Measurements from ENCODE around the gene ZP1.

ZP1 gene

DNA sequence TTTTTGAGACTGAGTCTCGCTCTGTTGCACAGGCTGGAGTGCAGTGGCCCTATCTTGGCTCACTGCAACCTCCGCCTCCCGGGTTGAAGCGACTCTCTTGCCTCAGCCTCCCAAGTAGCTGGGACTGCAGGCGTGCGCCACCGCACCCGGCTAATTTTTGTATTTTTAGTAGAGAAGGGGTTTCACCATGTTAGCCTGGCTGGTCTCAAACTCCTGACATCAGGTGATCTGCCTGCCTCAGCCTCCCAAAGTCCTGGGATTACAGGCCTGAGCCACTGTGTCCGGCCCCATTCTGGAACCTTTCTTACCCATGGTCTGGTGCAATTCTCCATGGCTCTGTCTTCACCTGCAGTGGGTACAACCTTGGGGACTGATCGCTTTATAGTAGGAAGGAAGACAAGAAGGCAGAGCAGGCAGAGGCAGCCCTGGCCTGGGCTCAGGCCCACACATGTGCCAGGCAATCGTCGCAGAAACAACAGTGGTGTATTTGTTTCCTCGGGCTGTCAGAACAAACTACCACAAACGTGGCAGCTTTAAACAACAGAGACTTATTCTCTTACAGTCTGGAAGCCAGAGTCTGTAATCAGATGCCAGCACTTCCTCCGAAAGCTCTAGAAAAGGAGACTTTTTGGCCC is 7.6 kb upstream of the ZP1 start:
- no peak for DNase-seq

DNA sequence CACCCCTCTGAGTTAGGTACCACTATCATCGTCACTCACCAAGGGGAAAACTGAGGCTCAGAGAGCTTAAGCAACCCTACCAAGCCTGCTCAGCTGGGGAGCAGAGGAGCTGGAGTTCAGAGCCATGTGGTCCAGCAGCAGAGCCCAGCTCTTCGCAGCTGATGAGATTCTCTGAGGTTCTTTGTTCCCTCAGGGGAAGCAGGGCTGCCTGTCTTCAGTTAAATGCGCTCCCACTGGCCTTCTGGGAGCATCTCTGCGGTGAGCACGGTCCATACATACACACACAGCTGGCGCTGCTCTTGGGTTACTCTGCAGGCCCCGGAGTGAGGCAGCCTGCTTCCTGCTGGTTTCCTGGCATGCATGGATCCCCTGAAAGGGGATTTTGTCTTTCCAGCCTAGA is 6.4 kb upstream of the ZP1 start:
- DNase-seq: no peak

DNA sequence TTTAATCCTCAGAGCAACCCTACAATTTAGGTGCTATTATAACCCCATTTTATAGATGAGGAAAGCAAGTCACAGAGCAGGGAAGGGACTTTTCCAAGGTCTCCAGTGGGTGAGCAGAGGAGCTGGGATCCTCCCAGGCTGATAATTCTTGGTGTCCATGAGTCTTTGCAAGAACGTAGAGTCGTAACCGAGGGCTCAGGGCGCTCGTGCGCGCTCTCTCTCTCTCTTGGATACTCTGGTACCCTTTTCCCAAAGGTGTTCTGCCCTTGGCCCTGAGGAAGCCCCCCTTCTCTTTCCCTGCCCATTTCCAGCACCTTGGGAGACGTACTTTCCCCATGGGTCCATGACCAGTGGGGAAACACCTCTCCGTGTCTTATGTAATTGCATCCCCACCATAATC is 5.2 kb upstream of the ZP1 start:
- DNase-seq: no peak

DNA sequence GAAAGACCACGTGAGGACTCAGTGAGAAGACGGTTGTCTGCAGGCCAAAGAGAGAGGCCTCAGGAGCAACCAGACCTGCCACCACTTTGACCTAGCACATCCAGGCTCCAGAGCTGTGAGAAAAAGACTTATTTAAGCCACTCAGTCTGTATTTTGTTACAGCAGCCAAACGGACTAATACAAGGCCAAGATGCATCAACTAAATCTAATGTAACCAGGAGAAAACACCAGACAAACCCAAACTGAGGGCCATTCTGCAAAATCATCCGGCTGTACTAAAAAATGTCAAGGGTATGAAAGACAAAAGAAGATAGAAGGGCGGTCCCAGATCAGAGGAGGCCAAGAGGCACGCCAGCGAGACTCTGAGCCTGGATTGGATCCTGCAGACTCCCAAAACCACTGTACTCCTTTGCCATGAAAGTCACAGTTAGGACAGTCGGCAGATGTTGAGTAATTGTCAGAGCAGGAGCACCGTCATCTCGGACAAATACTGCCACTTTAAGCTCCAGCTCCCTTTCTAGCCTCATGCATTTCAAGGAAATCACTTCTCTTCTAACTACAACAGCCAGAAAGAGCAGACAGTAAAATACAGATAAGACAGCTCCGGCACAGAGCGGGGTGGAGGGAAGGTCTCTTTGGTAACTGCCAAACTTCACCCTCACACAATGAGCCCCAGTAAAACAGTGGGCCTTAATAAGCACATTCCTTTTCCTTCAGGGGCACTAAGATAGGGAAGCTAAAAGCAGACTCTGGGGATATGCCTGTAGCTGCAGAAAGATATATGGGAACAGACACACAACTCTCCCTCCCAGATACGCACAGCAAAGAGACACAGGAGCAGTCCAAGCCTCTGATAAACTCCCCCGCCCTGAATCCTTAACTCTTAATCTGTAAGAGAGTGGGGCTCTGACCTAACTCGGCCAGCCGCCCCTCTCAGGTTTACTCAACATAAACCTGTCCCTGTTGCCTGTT is 3.5 kb upstream of the ZP1 start:
- no peak for DNase-seq

DNA sequence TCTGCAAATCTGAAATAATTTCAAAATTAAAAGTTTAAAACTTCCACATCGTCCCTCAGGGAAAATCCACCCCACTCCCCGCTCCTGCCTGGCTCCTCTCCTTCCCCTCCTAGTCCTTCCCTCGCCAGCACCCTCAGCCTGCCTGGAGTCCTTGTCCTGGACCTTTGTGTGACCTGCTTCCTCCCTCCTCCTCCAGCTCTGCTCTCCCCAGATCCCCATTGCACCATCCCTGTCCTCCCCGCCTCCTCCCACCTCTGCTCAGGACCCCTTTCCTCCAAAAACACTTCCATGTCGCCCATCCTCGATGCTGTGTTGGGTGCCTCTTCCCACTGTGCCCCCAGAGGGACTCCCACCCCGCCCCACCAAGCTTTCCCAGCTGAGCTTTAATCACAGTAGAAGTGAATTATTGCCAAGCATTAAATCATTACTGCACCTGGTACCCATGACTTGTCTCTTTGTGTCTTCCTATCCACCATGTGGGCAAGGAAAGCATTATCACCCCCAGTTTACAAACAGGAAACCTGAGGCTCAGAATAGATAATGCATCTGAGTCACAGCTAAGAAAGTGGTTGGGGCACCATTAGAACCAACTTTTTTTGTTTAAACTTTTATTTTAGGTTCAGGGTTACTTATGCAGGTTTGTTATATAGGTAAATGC is 2.4 kb upstream of the ZP1 start:
- no peak for DNase-seq

DNA sequence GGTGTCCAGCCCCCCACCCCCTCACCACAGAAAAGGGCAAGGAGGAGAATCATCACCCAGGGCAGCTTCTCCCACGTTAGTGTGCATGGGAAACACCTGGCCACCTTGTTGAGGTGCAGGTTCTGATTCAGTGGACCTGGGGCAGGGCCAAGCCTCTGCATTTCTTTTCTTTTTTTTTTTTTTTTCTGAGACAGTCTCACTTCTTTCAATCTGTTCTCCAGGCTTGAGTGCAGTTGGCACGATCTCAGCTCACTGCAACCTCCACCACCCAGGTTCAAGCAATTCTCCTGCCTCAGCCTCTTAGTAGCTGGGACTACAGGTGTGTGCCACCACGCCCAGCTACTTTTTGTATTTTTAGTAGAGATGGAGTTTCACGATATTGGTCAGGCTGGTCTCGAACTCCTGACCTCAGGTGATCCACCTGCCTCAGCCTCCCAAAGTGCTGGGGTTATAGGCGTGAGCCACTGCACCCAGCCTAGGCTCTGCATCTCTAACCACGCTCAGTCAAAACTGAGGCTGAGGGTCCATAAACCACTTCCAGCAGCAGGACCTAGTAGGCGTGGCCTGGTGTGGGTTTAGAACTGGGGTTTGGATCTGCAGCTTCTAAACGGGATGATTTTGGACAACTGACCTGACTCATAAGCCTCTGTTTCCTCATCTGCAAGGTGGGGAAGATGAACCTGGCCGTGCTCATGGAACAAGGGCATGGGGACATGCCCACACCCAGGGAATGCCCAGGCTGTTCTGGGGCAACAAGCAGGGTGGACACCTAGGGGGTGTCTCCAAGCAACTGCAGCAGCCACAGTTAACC is 734 bp downstream of the ZP1 start:
- DNase-seq: no peak

DNA sequence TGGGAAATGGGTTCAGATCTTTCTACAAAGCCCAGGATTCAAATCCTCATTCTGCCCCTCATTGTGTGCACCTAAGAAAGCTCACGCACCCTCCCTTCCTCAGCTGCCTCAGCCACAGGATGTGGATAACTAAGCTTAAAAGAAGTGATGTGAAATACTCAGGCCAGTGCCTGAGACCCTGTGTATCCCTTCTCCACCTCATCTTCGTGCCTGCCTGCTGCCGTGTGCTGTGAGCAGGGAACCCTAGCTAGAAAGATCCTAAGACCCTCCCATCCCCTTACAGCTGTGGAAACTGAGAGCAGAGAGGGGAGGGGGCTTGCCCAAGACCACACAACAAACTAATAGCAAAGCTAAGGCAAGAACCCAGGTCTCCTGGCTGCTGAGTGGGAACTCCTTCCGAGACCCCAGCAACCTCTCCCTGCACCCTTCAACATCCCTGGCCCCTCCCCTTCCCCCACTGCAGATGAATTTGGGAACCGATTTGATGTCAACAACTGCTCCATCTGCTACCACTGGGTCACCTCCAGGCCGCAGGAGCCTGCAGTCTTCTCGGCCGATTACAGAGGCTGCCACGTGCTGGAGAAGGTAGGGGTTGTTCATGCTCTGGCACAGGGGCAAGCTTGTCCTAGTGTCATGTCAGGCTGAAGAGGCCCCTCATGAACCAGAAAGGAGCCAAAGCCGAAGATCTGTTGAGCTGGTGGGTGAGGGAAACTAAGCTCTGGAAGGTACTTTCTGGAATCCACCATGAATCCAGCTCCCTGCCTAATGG is 1.5 kb downstream of the ZP1 start:
- no peak for DNase-seq

DNA sequence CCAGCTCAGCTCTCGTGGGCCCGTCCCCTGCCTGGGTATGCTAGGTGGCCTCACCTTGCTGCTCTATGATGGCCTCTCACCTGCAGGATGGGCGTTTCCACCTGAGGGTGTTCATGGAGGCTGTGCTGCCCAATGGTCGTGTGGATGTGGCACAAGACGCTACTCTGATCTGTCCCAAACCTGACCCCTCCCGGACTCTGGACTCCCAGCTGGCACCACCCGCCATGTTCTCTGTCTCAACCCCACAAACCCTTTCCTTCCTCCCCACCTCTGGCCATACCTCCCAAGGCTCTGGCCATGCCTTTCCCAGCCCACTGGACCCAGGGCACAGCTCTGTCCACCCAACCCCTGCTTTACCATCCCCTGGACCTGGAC is 2.1 kb downstream of the ZP1 start:
- DNase-seq: no peak

DNA sequence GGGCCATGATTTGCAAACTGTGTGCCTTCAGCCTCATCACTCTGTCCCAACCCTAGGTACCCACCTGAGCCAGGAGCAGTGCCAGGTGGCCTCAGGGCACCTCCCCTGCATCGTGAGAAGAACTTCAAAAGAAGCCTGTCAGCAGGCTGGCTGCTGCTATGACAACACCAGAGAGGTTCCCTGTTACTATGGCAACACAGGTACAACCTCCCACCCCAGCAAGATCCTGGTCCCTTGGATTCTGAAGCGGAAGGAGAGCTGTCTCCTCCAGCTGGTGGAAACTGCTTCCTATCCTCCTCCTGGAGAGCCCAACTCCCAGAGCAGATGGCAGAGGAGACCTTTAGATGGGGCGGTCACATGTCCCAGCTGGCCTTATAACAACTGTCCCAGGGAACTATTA is 2.9 kb downstream of the ZP1 start:
- no peak for DNase-seq

DNA sequence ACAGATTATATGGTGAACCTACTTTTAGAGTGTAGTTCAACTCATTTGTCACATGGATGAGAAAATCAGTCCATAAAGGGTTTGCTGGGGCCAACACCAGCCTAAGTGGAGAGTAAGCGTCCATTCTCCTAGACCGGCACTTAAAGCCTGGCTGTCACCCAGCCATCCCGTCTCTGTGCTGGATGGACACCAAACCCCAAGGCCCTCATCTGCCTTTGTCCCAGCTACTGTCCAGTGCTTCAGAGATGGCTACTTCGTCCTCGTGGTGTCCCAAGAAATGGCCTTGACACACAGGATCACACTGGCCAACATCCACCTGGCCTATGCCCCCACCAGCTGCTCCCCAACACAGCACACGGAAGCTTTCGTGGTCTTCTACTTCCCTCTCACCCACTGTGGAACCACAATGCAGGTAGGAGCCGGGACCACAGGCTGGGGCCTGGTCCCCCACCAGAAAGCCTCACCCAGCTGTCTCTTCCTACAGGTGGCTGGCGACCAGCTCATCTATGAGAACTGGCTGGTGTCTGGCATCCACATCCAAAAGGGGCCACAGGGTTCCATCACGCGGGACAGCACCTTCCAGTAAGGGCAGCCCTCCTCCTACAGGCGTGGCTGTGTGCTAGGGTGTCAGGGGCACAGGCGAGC is 3.5 kb downstream of the ZP1 start:
- no peak for DNase-seq

DNA sequence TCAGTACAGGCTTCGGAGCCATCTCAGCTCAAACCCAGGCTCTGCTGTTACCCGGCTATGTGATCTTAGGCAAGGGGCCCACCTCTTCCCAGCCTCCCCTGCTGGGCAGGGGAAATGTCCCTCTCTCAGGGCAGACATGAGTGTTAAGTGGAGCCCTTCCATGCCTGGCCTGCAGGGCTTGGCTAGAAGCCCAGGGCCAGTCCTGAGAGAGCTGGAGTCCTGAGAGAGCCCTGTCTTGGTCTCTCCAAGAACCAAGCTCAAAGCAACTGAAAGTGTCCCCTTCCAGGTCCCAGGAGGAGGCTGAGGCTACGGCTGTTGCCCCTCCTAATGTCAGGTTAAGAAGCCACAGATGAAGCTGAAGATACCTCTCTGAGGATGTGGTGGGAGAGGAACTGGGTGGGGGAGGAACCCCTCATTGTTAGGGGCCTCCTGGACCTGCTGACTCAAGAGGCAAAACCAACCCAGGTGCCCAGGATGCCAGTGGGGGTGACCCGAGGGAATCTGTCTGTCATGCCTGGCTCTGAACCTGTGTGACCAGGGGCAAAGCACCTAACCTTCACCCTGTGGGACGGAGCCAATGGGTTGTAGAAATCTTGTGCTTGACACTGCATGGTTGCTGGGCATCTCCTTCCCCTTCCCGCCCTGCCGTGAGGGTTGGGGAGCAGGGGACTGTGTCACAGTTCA is 4.2 kb downstream of the ZP1 start:
- no peak for DNase-seq

DNA sequence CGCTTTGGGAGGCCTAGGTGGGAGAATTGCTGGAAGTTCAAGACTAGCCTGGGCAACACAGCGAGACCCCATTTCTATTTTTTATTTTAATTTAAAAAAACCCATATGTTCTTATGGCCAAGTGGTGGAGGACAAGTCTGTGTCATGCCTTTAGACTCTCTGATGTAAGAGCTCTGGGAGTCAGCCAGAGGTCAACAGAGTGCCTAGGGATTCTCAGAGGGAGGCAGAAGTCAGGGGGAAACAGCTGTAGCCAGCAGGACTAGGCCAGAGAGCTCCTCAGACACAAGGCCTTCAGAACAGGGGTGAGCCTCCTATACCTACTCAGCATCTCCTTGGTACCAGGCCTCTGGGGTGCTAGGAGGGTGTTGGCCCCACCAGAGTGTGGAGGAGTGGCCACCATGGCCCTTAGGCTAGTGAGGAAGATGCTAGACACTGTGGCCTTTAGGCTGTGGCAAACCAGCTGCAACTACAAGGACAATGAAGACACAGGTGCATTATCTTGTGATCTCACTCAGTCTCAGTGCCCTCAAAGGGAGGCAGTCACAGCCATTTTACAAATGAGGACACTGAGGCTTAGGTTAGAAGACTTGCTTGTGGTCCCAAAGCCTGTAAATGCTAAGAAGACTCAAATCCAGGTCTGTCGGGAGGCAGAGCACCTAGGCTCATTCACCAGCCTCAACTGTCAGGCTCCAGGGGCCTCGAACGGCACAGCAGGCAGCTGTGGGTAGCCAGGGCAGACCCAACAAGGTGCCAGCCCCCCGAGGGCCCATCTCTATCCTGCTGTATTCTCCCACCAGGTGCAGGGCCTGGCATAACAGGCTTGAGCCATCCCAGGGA is 5.0 kb downstream of the ZP1 start:
- DNase-seq: no peak

DNA sequence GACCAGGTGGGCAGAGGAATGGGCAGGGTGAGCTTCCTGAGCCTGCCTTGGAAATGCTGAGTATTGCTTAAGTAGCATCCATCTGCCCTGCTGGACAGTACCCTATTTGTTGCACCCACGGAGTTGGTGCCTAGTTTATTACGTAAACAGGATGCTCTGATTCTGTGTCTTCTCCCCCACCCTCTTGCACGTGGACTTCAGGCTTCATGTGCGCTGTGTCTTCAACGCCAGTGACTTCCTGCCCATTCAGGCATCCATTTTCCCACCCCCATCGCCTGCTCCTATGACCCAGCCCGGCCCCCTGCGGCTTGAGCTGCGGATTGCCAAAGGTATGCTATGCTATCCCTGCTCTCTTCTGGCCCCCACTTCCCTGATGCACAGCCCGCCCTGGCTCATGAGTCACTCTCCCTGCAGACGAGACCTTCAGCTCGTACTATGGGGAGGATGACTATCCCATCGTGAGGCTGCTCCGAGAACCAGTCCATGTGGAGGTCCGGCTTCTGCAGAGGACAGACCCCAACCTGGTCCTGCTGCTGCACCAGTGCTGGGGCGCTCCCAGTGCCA is 5.7 kb downstream of the ZP1 start:
- no peak for DNase-seq

DNA sequence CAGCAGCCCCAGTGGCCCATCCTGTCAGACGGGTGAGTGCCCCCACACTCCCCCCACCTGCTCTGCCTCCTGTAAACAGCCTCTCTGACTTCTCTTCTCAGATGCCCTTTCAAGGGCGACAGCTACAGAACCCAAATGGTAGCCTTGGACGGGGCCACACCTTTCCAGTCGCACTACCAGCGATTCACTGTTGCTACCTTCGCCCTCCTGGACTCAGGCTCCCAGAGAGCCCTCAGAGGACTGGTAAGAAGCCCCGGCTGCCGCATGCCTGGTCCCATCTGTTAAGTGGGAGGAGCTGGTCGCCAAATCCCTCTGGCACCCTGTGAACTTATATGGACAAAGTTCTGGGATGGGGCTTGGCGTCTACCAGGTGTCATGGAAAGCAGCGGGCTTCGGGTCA is 6.2 kb downstream of the ZP1 start:
- no peak for DNase-seq

DNA sequence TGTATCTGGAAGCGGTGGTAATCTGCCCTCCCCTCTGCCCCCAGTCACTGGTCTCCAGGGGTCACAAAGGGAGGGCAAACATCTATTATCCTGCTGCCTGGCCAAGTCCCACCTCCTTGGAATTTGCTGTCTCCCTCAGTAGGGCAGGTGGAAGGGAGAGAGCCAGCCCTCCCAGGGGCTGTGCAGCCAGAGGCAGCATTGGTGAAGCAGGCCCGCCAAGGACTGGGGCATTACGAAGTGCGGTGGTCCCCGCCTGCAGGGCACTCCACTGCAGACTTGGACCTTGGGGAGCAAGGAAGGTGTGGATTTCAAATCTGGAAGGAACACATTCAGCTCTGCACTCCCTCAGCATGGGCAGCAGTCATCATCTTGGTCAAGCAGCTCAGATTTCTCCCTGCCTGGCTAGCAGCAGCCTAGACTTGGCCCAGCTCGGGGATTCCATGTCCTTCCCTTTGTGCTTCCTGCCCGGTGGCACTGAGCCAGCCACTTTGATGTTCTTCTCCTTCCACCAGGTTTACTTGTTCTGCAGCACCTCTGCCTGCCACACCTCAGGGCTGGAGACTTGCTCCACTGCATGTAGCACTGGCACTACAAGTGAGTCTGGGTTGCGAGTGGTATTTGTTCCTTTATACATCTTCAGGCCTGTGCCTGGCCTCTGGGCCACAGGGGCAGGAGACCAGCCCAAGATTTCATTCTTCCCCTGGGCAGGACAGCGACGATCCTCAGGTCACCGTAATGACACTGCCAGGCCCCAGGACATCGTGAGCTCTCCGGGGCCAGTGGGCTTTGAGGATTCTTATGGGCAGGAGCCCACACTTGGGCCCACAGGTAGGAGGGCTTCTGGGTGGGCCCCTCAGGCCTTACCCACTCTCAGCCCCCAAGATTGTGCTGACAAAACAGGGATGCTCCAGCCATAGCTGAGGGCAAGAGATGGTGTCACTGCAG is 7.4 kb downstream of the ZP1 start:
- DNase-seq: no peak

DNA sequence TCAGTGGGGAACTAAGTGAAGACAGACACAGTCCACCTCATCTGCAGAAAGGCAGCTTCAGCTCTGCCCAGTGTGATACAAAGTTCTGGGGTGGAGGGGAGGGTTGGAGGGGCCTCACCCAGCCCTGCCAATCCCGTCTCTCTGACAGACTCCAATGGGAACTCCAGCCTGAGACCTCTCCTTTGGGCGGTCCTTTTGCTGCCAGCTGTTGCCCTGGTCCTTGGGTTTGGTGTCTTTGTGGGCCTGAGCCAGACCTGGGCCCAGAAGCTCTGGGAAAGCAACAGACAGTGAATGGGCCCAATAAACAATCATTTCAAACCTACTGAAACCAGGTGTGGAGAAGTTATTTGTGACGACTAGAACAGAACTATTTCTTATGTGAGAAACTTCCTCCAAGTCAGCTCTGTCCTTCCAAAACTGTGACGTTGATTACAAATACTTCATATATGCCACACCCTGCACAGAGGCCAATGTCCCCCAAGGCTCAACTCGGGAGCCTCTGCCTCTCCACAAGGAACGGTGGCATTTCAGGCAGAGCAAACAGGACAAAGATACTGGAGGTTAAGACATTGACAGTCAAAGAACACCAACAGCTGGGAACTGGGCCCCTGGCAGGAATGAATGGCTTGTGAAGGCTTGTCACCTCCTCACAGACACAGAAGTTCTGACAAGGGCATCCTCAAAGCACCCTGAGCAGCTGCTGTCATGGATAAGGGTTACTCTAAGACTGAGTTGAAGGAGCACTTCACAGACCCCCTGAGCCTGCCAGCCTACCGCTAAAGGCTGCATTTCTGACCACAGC is 8.2 kb downstream of the ZP1 start:
- no peak for DNase-seq

DNA sequence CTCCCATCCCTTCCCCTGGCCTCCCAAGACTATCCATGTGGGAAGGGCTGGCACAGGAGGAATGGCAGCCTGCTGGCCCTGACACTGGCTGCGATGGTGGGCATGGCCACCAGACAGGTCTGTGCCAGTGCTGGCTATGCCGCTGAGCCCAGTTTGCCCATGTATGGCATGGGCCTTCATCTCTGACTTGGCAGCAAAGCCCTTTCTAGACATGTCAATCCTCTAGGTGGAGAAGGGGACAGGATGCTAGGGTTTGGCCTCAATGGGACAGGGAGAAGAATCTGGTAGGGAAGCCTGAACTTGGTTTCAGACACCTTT is 8.8 kb downstream of the ZP1 start:
- DNase-seq: no peak

Data from Kasumi-1 (cell line).